NCI-H2171 (cell line): ENCODE measurements around the gene ATXN7L1.
"Not testable (repeated sequence)": the region's sequence is repeated elsewhere in the genome, so short reads cannot be mapped to it uniquely, and the experiment has no call there.

Source experiments
- DNase-seq: peaks from one replicate; lab custom pipeline; 2025; lab: John Stamatoyannopoulos, UW

Gene ATXN7L1

DNA sequence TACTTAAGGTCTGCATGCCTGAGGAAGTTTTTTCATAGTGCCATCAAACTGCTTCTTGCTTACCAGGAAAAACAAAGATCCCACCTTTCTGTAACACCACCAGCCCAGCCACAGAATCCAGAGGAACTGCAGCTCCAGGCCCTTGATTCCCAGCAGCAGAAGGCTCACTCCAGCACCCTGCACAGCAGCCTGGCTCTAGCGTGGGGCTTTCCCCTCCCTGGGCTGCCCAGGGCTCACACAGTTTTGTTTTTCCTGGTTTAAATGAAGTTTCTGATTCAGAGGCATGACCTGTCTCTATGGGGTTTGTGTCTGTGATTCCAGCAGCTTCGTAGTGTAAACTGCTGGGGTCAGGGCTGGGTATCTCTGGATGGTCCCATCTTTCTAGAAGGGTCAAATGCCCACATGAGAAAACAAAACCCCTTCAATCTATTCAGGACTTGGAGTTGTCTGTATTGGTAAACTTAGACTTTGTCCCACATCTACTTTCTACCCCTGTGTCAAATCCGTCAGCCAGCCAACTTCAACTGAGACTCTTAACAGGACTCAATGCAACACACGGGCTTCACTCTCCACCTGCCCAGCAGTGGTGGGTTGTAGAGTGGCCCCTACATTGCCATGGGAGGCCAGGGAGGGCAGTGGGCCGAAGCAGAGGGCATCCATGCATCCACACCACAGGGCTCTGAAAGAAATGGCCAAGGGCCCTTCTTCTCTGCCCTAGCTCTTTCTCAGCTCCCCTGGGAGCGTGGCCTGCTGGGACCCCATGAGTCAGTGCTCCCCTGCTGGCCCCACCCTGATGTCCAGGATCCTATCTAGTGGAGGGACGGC, 73.6 kb downstream of the ATXN7L1 start:
- no peak for DNase-seq

DNA sequence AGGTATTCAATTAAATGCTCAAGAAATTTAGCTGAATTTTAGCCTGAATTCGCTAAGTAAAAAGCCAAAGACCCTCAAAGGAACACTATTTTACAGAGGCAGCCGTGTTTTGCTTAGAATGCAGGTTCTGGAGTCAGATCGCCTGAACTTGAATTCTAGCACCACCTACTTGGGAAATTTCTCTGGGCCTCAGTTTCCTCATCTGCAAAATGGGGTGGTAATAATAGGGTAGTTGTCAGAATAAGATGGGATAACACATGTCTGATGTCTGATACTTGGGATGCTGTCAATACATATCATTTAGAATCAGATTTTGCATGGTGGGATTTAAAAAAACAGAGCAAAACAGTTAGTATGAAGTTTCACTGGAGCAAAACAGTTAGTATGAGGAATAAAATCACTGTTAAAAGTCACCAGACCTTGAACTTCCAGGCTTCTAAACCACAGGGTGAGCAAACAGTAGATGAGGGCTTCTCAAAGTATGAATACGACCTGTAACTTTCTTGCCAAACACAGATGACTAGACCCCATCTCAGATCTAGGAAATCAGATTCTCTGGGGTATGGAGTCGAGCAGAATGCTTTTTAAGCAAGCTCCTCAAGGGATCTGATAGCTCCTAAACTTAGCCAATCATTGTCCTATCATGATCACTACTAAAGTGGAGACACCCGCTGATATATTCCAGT, 75.4 kb downstream of the ATXN7L1 start:
- DNase-seq: no peak

DNA sequence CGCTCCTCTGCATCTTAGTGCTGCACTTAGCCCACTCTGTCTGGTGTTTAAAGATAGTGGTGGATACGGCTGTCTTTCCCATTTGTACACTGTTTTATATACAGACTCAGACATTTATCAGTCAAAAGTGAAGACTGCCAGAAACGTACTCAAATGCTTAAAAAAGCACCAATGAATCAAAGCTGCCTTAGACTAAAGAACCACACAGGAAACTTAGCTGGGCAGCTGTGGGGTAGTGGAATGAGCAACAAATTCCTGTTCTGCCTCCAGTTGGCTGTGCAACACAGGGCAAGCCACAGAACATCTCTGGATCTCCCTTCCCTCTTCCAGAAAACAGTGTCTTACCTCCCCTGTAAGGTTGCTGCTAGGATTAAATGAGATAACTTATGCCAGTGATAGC, 76.0 kb downstream of the ATXN7L1 start:
- no peak for DNase-seq

DNA sequence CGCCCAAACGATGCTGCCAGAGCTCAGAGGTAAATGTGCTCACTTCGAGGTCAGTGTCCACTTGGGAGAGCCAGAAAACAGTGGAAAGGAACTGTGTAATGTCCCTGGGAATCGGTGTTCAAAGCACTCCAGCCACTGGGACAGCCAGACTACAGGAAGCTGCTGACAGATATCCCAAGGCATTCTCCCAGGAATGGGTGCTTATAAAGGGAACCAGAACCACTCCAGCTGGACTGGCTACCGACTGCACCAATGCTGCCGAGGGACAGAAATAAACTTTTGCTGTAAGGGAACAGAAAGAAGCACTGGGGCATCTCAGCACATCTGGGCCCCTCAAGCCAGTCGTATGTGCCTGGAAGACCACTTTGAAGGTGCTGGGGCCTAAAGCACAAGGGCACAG, 76.7 kb downstream of the ATXN7L1 start:
- no peak for DNase-seq

DNA sequence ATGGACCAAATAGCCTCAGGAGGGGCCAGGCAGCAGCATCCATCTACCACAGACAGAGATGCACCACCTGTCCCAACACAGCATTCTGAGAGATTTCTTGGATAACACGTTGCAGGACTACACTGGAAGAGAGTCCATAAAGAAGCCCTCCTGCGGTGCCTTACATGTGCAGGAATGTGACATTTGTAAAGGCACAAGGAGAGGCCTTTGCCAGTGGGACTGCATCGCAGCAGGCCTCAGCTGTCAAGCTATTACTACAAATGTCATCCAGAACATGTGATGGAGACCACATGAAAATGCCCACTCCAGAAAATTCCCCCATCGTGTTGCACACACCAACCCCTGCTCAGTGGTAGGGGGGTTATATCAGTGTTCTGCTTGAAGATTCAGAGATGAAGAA, 77.4 kb downstream of the ATXN7L1 start:
- no peak for DNase-seq

DNA sequence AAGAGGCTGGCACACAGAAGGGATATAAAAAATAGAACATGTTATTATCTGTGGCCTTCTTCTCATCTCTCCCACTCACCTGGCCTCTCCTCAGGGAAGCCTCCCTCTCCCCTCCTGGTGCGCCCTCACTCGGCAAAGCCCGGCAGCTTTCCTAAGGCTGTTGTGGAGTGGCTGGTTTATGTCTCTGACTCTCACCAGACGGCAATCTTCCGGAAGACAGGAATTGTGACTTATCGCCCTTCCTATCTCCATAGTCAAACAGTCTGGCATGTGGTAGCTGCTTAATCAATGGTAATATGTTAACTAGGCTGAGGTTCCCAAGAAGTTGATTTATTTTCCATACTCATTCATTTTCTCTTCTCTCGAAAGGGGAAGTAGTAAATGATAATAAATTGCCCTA, 78.7 kb downstream of the ATXN7L1 start:
- DNase-seq: no peak

DNA sequence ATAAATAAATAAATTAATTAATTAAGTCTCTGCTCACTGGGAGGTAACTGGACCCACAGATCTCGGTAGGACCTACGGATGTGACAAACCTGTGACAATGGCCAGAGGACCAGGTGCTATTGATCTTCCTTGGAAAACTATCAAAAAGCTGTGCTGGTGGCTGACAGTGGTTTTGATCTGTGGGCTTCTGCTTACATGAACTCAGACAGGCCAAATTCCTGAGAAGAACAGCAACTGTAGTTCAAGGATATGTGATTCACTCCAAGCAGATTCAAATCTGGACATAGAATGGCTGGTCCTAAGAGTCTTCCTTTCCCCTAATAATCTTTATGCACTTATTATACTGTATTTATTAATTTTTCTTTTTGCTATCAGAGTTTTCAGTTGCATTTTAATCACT, 80.0 kb downstream of the ATXN7L1 start:
- DNase-seq: no peak

DNA sequence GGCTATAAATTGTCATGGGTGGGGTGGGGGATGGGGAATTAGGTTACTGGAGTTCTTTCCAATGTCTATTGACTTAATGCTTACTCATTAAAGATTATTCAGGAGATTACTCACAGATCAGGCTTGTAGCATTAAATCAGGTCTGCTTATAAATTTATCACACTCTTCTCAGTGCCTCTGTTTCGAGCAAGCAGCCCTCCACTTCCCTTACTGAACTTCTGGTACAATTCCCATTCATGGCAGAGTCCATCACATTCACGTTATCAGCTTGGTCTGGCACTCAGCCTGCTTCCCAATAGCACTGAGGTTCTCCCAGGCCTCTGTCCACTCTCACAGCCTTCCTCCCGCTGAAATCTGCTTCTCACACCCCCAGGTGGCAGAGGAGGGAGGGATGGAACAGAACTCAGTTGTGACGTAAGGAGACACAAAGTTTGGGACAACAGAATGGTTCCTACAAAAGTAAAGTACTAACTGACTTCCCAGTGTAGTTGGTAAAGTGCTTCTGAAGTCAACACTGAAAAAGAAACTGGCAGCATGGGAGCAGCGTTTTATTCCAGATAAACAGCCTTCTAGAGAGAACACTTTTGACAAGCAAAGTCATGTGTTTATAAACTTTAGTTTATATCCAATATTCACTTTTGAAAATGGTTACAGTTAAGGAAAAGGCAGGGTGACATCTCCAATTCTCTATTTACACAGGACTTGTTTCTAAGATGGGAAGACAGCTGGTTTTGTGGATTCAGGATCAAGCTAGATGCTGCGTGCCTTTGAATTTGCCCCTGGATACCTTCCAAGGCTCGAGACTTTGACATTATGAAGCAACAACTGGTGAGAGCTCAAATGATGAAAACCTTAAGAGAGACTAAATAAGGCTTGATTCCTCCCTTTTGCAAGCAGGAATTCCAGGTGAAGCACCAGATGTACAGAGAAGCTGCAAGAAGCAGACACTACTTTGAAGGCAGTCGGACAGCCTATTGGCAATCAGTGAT, 81.4 kb downstream of the ATXN7L1 start:
- peak; percentile 58 for DNase-seq

DNA sequence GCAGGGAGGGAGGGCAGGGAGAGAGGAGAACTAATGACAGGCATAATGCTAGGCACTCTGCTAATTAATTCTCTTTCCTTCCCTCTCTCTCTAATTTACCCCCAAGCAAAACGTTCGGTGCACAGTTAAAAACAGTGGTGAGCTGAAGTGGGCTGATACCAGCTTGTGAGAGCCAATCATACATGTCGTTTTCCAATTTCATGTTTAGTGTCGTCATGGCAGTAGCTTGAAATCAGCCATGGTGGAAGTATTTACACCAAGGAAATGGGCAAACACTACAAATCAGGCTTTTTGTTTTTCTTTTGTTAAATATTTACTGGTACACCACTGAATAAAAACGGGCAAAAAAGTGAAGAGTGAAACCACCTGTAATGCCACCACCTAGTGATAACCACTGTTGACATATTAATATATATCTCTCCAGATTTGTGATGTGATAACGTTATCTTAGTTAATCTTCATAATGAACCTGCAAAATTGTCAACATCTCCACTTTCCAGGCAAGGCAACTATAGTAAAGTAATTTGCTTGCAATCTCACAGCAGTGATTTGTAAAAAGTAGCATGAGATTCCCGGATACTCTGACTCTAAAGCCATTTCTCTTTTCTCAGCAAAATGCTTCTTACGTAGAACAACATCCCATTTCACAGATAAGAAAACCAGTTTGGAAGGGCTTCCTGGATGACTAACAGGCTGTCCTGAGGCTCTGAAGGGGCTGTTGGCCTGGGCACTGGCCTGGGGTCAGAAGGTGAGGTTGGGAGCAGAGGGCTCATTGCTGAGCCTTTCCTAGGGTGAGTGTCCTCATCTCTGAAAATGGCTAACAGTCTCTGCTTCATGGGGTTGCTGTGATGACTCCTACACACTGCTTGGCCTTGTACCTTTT, 83.7 kb downstream of the ATXN7L1 start:
- DNase-seq: no peak

DNA sequence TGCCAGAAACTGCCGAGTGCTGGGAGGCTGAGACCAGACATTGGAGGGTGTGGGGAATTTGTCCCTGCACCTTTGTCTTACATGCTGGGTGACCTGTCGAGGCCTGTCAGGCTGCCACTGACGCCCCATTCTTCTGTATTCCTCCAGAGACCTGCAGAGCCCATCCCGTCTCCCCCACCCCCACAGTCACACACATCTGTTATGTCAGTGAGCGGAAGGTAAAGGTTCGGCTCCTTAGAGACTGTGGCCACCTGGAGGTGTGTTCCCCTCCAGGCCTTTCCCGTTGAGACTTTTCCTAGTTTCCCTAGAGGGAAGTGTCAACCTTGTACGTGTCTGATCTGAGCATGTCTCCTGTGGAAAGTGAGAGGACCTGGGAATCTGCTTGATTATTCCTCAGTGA, 84.5 kb downstream of the ATXN7L1 start:
- DNase-seq: peak; percentile 92

DNA sequence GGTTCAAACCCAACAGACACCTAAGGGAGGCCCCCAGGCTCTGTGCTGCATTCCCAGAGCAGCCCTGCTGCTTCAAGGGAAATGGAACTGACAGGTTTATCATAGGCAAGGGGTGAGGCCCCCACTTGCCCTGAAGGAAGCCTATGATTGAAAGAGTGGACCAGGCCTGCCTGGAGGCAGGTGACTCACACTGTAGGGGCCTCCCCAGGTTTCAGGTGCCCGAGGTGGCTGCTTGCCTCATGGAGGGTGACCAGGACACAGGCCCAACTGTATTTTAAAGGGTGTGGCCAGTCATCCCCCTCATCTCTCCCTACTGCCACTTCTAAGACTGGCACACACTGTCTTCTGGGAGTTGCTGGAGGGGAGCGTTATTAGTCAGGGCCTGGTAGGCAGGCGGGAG, 85.4 kb downstream of the ATXN7L1 start:
- no peak for DNase-seq

DNA sequence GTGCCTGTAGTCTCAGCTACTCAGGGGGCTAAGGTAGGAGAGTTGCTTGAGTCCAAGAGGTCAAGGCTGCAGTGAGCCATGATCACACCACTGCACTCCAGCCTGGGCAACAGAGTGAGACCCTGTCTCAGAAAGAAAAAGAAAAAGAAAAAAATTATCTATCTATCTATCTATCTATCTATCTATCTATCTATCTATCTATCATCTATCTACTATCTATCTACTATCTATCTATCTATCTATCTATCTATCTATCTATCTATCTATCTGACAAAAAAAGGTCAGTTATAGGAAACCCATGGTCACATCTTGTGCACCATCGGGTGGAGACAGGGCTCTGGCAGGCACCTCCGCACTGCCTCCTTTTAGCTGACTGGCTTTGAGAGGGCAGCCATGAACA, 85.9 kb downstream of the ATXN7L1 start:
- not testable (repeated sequence) for DNase-seq

DNA sequence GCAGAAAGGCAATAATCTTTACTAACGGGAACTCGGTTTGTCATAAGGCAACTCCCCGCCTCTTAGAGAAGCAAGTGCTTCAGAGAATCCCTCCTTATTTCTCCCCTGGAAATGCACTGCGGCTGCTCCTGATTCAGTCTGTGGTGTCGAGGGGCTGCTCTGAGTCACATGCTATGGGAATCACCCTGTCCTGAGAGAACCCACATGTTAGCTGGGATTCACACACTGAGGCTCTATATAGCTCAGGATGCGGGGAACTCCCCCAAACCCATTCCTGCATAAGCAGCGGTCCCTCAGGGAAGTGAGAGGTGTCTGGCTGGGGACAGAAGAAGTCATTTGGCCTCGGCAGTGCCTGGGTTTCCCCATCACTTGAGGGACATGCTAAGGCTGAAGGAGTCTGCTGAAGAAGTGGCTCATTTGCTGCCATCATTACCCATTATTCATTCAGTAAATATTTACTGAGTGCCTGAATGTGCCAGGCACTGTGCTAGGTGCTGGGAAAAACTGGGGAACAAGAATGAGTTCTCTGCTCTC, 87.5 kb downstream of the ATXN7L1 start:
- DNase-seq: no peak

DNA sequence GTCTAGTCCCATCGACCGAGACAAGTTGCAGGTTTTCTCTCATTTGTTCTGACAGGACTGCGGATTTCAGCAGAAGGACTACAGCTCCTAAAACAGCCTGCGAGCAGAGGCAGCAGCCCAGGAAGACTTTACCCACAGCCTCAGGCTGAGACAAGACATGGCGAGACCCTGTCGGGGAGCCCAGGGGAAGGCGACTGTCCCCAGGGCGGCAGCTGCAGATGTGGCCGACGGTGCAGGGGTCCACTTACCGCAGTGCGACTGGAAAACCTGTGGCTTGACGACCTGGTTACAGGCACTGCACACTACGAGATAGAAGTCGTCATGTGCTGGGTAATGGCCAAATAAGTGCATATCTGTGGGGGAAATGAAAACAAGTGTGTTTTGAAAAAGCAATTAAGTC, 88.0 kb downstream of the ATXN7L1 start:
- no peak for DNase-seq

DNA sequence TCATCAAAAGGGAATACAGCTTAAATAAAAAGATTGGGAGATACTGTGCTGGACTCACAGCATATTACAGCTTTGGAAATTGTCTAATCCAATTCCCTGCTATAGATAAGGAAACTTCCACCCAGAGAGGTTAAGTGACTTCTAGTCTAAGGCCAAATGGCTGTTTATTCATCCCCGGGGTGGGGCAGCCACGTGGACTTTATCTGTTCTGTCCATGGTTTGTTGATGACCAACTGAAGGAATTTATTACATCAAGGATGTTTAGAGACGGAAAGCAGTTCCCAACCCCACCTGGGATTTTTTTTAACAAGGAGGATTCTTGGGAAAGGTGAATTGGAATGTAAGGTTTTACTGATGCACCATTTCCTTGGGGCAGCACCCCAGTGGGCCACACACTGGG, 88.6 kb downstream of the ATXN7L1 start:
- no peak for DNase-seq

DNA sequence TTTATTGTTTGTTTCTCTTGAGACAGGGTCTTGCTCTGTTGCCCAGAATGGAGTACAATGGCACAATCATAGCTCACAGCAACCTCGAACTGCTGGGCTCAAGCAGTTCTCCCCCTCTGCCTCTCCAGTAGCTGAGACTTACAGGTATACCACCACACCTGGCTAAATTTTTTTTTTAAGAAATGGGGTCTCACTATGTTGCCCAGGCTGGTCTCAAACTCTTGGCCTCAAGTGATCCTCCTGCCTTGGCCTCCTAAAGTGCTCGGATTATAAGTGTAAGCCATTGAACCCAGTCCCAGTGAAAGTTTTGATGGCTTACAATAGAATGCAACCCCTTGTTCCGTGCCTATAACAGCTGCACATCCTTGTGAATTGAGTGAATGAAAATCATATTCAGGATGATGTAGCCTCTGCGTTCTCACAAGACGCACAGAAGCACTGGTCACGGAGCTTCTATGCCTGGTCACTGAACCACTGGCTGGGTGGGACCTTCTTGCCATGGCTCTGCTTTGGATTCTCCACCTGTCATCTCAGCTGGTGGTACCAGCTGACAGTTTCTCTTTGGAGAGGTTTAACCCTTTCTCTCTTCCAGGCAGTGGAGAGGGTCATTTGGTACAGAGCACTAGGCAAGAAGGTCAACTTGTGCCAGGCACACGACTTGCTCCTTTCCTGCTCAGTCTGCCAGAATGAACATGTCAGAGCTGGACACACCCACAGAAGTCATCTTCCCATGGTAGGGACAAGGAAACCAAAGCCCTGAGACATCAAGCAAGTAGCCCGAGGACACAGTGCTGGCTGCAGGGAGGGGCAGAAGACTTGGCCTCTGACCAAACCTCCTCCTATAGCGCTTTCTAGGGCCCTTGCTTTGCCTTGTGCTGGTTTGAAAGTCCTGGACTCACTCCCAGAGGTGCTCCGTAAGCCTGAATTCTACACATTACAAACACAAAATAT, 89.6 kb downstream of the ATXN7L1 start:
- no peak for DNase-seq

DNA sequence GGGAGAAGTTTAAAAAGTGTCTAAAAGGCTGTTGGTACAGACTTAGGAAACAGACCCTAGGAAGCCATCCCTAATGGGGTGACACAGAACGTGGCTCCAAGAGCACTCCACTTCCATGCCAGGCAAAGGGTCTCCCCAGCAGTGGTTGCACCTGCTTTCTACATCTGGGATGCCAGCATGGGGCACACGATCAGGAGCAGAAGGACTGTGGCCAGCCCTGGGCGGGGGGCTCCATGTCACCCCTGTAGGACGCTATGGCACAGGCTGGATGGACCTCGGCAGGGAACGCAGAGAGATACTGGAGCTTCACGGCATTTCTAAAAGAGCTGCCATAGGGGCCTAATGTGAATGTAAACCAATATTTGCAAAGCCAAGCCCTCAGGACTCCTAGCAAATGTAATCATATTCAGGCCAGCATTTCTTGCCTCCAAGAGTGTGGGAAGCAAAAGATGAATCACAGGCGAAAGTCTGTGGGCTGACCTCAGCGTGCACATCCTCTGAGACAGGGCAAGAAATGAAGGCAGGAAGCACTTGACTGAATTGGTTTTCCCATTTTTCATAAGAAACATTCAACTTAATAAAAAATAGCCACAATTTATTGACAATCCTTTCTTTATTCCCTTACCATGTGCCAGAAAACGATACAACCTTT, 93.9 kb downstream of the ATXN7L1 start:
- no peak for DNase-seq

DNA sequence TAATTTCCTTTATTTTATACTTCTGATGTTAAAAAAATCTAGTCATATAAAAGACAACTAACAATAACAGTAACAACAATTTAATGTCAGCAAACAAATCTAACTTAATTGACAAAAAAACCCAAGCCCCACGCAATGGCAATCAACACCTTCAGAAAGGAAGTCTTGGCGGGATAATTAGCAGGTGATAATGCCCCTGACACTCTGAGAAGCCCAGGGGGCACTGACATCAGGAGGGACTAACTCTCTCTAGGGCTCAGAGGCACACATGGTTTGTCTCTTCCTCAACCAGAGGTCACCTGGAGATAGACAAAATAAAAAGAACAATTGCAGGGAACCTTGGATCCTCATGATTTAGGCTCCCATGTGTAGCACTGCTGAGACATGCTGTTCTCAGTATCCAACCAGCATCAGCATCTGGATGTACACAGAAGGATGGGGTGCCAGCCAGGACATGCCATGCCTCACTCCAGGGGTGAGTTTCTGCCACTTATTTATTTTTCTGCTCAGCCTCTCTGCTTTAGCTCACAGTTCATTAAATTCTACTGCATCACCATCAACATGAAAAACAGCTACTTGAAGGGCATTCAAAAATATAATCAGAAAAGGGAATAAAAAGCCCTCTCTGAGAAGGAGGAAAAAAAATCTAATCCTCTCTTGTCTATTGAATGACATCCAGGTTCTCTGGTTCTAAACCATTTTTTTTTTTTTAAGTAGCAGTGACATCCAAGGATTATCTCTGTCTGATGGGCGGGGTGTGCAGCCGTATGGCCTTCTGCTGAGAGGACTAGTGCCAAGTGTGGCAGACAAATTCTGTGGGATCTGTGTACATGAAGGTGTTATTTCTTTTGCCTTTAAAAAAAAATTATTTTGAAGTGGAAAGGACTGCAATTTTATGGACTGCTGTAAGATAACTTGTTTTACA, 96.3 kb downstream of the ATXN7L1 start:
- peak; percentile 77 for DNase-seq
